Activated naive CD8-positive, alpha-beta T cell treated with anti-CD3 and anti-CD28 coated beads for 36 hours (primary cell): ENCODE data around the gene MYBPHL. TPM values are rescaled to one million over a fixed set of nuclear protein-coding genes. Genes with fewer than 3 reads are reported as not detected.
A peak's percentile ranks its signal among the peaks of the same experiment; 100 is the strongest.

Experiments
- DNase-seq: peaks from one replicate; pipeline ENCODE4 v3.0.0; 2021
- H3K27ac Mint-ChIP-seq: one replicate; pipeline ENCODE4 v1.8.0; 2022; ENCODE audit warnings: mild to moderate bottlenecking, moderate library complexity, mixed read lengths
- H3K27me3 Mint-ChIP-seq: one replicate; pipeline ENCODE4 v1.8.0; 2022; ENCODE audit warnings: mild to moderate bottlenecking, mixed read lengths
- H3K36me3 Mint-ChIP-seq: one replicate; pipeline ENCODE4 v1.8.0; 2021; ENCODE audit warnings: mild to moderate bottlenecking, mixed read lengths
- H3K4me1 Mint-ChIP-seq: one replicate; pipeline ENCODE4 v1.8.0; 2021; ENCODE audit warnings: mixed read lengths
- H3K4me3 Mint-ChIP-seq: one replicate; pipeline ENCODE4 v1.8.0; 2022; ENCODE audit warnings: mild to moderate bottlenecking, moderate library complexity, mixed read lengths
- H3K9me3 Mint-ChIP-seq: one replicate; pipeline ENCODE4 v1.8.0; 2022; ENCODE audit warnings: mixed read lengths
- total RNA-seq, 2 experiments: library from RNA; stranded (reverse); gene quantifications; one replicate each; pipeline ENCODE4 v1.2.3, GENCODE V29; 2021

Gene MYBPHL
- total RNA-seq, 2 experiments from 2014 or later = not detected

DNA sequence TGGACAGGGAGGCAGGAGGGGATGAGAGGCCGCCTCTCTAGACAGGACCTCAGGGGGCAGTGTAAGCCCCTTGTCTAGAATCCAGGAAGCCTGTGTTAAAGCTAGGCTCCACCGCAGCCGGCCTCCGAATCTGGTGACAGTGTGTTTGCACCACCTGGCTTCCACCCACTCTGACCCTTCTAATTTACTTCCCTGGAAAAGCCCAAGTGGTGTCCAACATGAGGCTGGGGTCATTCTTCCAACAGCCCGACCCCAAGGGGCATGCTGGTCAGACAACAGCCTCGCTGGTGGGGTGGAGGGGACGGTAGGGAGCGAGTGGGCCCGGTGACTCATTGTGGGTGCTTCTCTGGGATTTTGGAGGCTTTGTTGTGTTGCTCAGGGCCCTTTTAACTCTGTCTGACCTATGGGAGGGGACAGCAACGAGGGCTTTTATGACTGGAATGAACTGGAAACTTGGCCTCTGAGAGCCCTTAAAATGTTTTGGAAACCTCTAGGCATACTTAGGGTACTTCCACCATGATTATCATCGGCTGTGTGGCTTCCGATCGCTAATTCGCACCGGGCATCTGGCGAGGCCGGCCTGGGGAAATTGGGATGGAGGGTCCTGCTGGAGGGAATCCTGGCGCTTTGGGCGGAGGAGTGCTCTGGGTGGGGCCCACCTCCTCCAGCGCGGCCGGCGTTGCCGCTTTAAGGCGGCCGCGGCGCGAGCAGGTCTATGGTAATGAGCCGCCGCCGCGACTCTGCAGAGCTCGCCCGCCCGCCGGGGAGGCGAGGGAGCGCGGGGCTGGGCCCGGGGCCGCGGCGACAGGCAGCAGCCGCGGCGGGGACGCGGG is 57.8 kb downstream of the MYBPHL start, which contains the start of gene CELSR2:
TSS of gene CELSR2 (plus strand) at position 743 of the 833 bp plus-strand sequence. CDS start 541 bp downstream, outside the sequence.
- Mint-ChIP-seq H3K36me3 (no peaks in the 10 kb centered on the region), H3K27me3 (peaks cover 4% of the 10 kb centered on the region), H3K4me1 (peaks cover 8% of the 10 kb centered on the region), H3K9me3 (no peaks in the 10 kb centered on the region), H3K27ac (no peak within 1 kb of the TSS), H3K4me3 (peak within 1 kb of the TSS; percentile 53)
- DNase-seq = peak; percentile 73

DNA sequence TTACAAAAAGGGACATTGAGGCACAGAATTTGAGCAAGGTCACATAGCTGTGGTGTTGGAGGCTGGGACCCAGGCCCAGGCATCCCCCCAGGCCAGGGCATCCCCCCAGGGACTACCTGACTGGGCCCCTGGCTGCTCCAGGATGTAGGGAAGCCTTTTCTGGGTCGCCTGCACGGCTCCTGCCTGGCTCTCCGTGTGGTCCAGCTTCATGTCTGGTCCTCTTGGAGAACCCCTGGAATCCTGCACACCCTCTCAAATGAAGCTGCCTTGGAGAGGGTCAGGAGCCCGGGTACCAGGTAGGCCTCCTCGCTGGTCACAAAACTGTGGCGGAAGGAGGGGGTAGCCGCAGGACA is 58.4 kb downstream of the MYBPHL start:
- no peak for DNase-seq
- Mint-ChIP-seq H3K4me3 (no peak overlapping the region), H3K27me3 (peaks cover 4% of the 10 kb centered on the region), H3K4me1 (peaks cover 8% of the 10 kb centered on the region), H3K36me3 (no peaks in the 10 kb centered on the region), H3K27ac (no peak overlapping the region), H3K9me3 (no peaks in the 10 kb centered on the region)

DNA sequence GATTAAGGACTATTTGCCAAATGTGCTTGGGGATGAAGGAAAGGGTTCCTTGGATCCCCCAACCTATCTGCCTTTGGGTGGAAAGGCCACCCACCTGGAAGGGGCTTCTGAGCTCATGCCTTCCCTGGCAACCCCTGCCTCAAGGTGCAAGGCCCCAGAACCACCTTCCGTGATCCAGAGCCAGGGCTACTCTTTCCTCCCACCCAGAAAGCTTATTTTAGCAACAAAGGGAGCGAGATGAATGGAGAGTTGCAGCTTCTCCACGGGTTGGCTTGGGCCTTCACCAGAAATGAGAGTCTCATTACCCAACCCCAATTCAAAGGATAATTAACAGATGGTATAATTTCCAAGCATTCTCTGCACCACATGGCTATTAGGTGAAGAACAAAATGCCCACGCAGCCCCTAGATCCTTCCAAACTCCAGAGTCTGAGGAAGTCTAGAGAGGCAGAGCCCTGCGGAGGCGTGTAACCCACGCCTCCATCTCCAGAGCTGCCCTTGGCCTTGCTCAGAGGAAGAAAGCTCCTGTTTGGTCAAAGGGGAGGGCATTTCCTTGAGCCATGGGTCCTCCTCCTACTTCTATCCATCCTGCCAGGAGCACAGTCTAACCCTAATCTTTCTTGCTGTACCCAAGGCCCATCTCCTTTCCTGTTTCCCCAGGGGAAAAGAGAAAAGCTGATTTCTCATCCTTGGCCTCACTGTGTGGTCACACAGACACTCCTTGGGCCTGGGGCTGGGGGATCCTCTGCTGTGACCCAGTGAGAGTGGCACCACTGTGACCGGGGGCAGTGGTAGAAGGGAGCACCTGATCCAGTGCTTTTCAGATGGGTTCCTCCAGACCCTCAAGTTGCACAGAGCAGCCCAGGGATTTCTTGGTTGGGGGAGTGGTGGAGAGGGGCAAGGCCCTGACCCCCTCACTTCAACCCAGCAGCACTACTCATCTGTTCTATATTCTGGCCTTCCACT is 59.1 kb downstream of the MYBPHL start:
- DNase-seq = no peak
- Mint-ChIP-seq H3K27me3 (peaks cover 4% of the 10 kb centered on the region), H3K4me1 (peaks cover 6% of the 10 kb centered on the region), H3K36me3 (no peaks in the 10 kb centered on the region), H3K27ac (no peak overlapping the region), H3K4me3 (no peak overlapping the region), H3K9me3 (no peaks in the 10 kb centered on the region)

DNA sequence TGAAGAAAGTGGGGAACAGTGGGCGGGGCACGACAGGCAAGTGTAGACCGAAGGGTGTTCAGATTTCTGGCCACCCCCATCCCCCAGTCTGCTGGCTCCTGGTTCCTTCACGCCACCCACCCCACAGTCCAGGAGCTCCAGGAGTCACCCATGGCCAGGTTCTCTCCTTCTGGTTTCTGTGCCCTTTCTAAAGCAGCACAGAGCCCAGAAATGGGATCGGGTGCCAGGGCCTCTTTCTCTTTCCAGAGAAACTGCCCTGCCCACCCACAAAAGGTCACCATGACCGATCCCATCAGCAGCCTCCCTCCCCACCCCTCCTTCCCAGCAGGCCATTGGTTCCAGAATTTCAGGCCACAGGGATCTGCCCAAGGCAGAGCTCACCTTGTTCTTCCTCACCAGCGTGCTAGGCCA is 60.7 kb downstream of the MYBPHL start:
- Mint-ChIP-seq H3K9me3 (no peaks in the 10 kb centered on the region), H3K4me1 (peaks cover 16% of the 10 kb centered on the region), H3K36me3 (no peaks in the 10 kb centered on the region), H3K27ac (no peak overlapping the region), H3K4me3 (no peak overlapping the region), H3K27me3 (peaks cover 4% of the 10 kb centered on the region)
- DNase-seq = no peak

DNA sequence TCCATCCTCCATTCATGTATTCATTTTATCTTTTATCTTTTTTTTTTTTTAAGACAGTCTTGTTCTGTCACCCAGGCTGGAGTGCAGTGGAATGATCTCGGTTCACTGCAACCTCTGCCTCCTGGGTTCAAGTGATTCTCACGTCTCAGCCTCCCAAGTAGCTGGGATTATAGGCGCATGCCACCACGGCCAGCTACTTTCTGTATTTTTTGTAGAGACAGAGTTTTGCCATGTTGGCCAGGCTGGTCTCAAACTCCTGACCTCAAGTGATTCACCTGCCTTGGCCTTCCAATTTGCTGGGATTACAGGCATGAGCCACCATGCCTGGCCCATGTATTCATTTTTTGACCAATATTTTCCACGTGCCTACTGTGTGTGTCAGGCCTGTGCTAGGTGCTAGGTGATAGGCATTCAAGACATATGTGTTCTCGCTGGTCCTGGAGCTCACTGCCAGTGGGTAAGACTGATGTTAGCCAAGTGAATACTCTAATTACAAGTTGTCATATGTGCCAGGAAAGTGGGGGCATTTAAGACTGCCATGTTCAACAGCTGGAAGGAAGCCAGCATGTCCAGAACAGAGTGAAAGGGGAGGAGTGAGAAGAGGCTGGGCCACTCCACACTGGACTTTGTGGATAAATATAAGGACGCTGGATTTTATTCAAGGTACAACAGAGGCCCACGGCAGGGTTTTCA is 62.8 kb downstream of the MYBPHL start:
- Mint-ChIP-seq H3K4me1 (peaks cover 15% of the 10 kb centered on the region), H3K9me3 (no peaks in the 10 kb centered on the region), H3K4me3 (no peak overlapping the region), H3K27ac (no peak overlapping the region), H3K27me3 (peaks cover 4% of the 10 kb centered on the region), H3K36me3 (no peaks in the 10 kb centered on the region)
- DNase-seq = no peak

DNA sequence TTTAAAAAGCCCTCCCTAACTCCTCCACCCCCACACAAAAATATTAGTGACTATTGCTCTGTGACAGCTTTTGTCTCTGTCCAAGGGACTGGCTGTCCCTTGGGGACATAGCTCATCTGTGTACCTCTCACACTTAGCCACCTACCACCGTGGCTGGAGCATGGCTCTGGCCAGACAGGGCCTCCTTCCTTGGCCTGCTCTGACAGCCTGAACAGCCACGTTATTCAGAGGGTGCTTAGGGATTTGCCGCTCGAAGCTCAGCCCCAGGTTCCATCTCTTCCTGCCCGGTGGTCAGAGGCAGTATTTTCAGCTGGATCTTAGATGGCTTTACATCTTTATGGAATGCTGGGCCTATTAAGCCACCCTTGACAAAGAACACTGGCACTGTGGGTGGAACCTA is 63.6 kb downstream of the MYBPHL start:
- Mint-ChIP-seq H3K9me3 (no peaks in the 10 kb centered on the region), H3K4me3 (no peak overlapping the region), H3K36me3 (no peaks in the 10 kb centered on the region), H3K27ac (no peak overlapping the region), H3K27me3 (peaks cover 4% of the 10 kb centered on the region), H3K4me1 (peaks cover 14% of the 10 kb centered on the region)
- DNase-seq = no peak

DNA sequence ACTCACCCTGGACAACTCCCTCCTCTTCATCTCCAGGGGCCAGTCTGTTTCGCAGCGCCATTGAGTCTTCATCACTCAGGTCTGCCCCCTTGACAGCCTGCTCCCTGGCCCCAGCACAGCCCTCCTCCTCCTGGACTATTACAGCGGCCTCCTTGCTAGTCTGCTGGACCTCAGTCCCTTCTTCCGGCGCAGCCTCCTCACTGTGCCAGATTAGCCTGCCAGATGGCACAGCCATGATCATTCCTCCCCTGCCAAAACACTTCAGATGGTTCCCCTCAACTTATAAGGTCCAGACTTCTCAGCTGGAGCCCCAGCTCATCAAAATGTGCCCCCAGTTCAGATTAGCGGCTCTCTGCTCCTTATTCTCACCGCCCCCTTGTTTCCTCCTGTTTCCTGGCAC is 64.4 kb downstream of the MYBPHL start:
- Mint-ChIP-seq H3K9me3 (no peaks in the 10 kb centered on the region), H3K4me3 (peak overlapping the region; percentile 26), H3K4me1 (peaks cover 14% of the 10 kb centered on the region), H3K27ac (no peak overlapping the region), H3K36me3 (peaks cover 1% of the 10 kb centered on the region), H3K27me3 (peaks cover 4% of the 10 kb centered on the region)
- DNase-seq = no peak

Other genes with a start within 250 kb of the MYBPHL start
- gene TAF13, start 231.0 kb downstream of the MYBPHL start, total RNA-seq = 10 to 100 TPM; 32.3 to 34.2 TPM
- gene TMEM167B, start 216.2 kb downstream of the MYBPHL start, total RNA-seq = 10 to 100 TPM; 26.2 to 26.5 TPM
- 1 to 10 TPM; 6.8 to 7.7 TPM for gene ELAPOR1, start 192.9 kb downstream of the MYBPHL start, total RNA-seq
- gene SARS1, start 93.1 kb downstream of the MYBPHL start, total RNA-seq = 100 to 1,000 TPM; 217 to 226 TPM
- gene CELSR2, start 57.5 kb downstream of the MYBPHL start, total RNA-seq = 1 to 10 TPM; 2.6 TPM
- gene PSRC1, start 23.9 kb downstream of the MYBPHL start, total RNA-seq = 10 to 100 TPM; 10.7 to 12.2 TPM
- 1 to 10 TPM; 5.6 to 6.6 TPM for gene SORT1, start 90.9 kb upstream of the MYBPHL start, total RNA-seq
- 100 to 1,000 TPM; 247 to 252 TPM for gene PSMA5, start 119.4 kb upstream of the MYBPHL start, total RNA-seq
- not detected for gene SYPL2, start 159.5 kb upstream of the MYBPHL start, total RNA-seq
- 10 to 100 TPM; 14.6 to 15.6 TPM for gene ATXN7L2, start 176.9 kb upstream of the MYBPHL start, total RNA-seq
- 1 to 10 TPM; 6.3 to 8.1 TPM for gene CYB561D1, start 187.1 kb upstream of the MYBPHL start, total RNA-seq
- gene AMIGO1, start 202.7 kb upstream of the MYBPHL start, total RNA-seq = 1 to 10 TPM; 2.1 to 2.5 TPM
- gene GPR61, start 232.9 kb upstream of the MYBPHL start, total RNA-seq = under 1 TPM in 1 of 2 experiments, not detected in 1; 0.16 TPM
- gene GNAI3, start 241.6 kb upstream of the MYBPHL start, total RNA-seq = 1 to 10 TPM; 8.4 TPM